ENCODE results near the gene OR6S1.

OR6S1 gene

DNA sequence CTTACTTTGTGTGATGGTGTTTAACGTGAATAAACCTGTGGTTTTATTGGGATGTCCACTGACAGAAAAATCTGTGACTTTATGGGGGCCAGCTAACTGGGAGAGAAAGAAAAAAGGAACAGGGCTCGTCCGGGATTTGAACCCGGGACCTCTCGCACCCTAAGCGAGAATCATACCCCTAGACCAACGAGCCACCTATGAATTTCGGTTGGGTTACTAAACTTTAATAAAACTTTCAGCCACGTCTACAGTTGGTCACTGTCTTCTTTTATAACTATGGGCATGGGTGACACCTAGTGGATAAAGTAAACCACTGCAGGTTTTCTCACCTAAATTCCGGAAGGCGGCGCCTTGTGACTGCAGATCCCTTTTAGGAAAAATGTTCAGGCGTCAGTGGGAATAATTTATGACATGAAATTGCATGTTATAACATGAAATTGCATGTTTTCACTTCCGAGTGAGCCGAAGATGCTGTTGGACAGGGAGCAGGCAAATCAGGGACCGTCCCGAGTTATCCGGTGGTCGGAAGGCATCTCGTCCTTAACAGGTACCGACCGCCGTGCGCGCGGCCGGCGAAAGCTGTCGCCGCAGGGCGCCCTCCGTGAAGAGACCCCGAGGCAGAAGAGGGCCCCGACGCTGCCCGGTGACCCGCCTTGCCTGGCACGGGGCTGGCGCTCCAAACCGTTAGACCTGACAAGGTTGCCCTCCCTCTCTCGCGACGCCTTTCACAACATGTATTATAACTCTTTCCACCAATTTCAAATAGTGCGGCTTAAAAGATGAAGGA is 32.1 kb downstream of the OR6S1 start (continued):
- TF ChIP-seq ZNF530 (tag by site-specific recombination; IDR thresholded peaks at IDR 0.05; ENCODE audit: low read depth), result no peak
- peak; percentile 49; the same call in 1 of the 2 replicates for TF ChIP-seq YY1 (tag by site-specific recombination; IDR thresholded peaks at IDR 0.05)
- peak; percentile 66; the same call in 1 of the 2 replicates for TF ChIP-seq SCRT1 (tag by site-specific recombination; IDR thresholded peaks at IDR 0.05; ENCODE audit: borderline replicate concordance)
- TF ChIP-seq, protein P1, sequence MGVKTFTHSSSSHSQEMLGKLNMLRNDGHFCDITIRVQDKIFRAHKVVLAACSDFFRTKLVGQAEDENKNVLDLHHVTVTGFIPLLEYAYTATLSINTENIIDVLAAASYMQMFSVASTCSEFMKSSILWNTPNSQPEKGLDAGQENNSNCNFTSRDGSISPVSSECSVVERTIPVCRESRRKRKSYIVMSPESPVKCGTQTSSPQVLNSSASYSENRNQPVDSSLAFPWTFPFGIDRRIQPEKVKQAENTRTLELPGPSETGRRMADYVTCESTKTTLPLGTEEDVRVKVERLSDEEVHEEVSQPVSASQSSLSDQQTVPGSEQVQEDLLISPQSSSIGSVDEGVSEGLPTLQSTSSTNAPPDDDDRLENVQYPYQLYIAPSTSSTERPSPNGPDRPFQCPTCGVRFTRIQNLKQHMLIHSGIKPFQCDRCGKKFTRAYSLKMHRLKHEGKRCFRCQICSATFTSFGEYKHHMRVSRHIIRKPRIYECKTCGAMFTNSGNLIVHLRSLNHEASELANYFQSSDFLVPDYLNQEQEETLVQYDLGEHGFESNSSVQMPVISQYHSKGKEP (tag by site-specific recombination; IDR thresholded peaks at IDR 0.05), result no peak
- TF ChIP-seq ZNF24 (tag by site-specific recombination; IDR thresholded peaks at IDR 0.05), result peak; percentile 34
- no peak for TF ChIP-seq ZBTB1 (tag by site-specific recombination; IDR thresholded peaks at IDR 0.05)
- TF ChIP-seq ZSCAN30 (tag by site-specific recombination; IDR thresholded peaks at IDR 0.05), result peak; percentile 51
- TF ChIP-seq ZNF274 (IDR thresholded peaks at IDR 0.05; ENCODE audit: low read length), result no peak
- TF ChIP-seq ZNF274 (tag by site-specific recombination; IDR thresholded peaks at IDR 0.05; ENCODE audit: borderline replicate concordance), result no peak
- TF ChIP-seq ZIC2 (tag by site-specific recombination; IDR thresholded peaks at IDR 0.05), result no peak
- peak; percentile 26; the same call in 1 of the 2 replicates for TF ChIP-seq ZBTB20 (tag by site-specific recombination; IDR thresholded peaks at IDR 0.05)
- peak; percentile 97 for TF ChIP-seq ZNF654 (tag by site-specific recombination; IDR thresholded peaks at IDR 0.05; ENCODE audit: low read depth)
- no peak for TF ChIP-seq ZNF239 (tag by site-specific recombination; IDR thresholded peaks at IDR 0.05)
- TF ChIP-seq, protein P2, sequence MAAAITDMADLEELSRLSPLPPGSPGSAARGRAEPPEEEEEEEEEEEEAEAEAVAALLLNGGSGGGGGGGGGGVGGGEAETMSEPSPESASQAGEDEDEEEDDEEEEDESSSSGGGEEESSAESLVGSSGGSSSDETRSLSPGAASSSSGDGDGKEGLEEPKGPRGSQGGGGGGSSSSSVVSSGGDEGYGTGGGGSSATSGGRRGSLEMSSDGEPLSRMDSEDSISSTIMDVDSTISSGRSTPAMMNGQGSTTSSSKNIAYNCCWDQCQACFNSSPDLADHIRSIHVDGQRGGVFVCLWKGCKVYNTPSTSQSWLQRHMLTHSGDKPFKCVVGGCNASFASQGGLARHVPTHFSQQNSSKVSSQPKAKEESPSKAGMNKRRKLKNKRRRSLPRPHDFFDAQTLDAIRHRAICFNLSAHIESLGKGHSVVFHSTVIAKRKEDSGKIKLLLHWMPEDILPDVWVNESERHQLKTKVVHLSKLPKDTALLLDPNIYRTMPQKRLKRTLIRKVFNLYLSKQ (tag by site-specific recombination; IDR thresholded peaks at IDR 0.05; ENCODE audit: borderline replicate concordance), result no peak
- no peak for TF ChIP-seq ZBTB48 (tag by site-specific recombination; IDR thresholded peaks at IDR 0.05)
- TF ChIP-seq BCL6B (tag by site-specific recombination; IDR thresholded peaks at IDR 0.05), result no peak
- no peak for TF ChIP-seq ZNF791 (tag by site-specific recombination; IDR thresholded peaks at IDR 0.05)
- TF ChIP-seq ZBTB8A (tag by site-specific recombination; IDR thresholded peaks at IDR 0.05), result no peak
- no peak for TF ChIP-seq ZNF146 (tag by site-specific recombination; IDR thresholded peaks at IDR 0.05)
- TF ChIP-seq ZNF223 (tag by site-specific recombination; IDR thresholded peaks at IDR 0.05), result no peak
- TF ChIP-seq, protein P3, sequence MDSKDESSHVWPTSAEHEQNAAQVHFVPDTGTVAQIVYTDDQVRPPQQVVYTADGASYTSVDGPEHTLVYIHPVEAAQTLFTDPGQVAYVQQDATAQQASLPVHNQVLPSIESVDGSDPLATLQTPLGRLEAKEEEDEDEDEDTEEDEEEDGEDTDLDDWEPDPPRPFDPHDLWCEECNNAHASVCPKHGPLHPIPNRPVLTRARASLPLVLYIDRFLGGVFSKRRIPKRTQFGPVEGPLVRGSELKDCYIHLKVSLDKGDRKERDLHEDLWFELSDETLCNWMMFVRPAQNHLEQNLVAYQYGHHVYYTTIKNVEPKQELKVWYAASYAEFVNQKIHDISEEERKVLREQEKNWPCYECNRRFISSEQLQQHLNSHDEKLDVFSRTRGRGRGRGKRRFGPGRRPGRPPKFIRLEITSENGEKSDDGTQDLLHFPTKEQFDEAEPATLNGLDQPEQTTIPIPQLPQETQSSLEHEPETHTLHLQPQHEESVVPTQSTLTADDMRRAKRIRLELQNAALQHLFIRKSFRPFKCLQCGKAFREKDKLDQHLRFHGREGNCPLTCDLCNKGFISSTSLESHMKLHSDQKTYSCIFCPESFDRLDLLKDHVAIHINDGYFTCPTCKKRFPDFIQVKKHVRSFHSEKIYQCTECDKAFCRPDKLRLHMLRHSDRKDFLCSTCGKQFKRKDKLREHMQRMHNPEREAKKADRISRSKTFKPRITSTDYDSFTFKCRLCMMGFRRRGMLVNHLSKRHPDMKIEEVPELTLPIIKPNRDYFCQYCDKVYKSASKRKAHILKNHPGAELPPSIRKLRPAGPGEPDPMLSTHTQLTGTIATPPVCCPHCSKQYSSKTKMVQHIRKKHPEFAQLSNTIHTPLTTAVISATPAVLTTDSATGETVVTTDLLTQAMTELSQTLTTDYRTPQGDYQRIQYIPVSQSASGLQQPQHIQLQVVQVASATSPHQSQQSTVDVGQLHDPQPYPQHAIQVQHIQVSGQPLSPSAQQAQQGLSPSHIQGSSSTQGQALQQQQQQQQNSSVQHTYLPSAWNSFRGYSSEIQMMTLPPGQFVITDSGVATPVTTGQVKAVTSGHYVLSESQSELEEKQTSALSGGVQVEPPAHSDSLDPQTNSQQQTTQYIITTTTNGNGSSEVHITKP (tag by site-specific recombination; IDR thresholded peaks at IDR 0.05), result no peak
- peak; percentile 71; the same call in 1 of the 2 replicates for TF ChIP-seq ZNF639 (tag by site-specific recombination; IDR thresholded peaks at IDR 0.05)
- no peak for TF ChIP-seq ZNF433 (tag by site-specific recombination; IDR thresholded peaks at IDR 0.05; ENCODE audit: low read depth)
- TF ChIP-seq SP3 (tag by site-specific recombination; IDR thresholded peaks at IDR 0.05), result no peak

Data from HEK293 (cell line).